IPS-18c (cell line): ENCODE data around the gene DUOXA2.
A peak's percentile ranks its signal among the peaks of the same experiment; 100 is the strongest.

Experiments used
- H3K4me3 ChIP-seq: 2 replicates; pipeline ENCODE4 v1.7.0; 2013; ENCODE audit warnings: low read depth, mild to moderate bottlenecking, low read length, moderate library complexity; ENCODE audit not compliant: insufficient read depth
- H3K9me3 ChIP-seq: one replicate; pipeline ENCODE4 v1.6.1; 2013; ENCODE audit warnings: mild to moderate bottlenecking, low read length, moderate library complexity; ENCODE audit not compliant: control insufficient read depth, insufficient read depth

The DUOXA2 gene

DNA sequence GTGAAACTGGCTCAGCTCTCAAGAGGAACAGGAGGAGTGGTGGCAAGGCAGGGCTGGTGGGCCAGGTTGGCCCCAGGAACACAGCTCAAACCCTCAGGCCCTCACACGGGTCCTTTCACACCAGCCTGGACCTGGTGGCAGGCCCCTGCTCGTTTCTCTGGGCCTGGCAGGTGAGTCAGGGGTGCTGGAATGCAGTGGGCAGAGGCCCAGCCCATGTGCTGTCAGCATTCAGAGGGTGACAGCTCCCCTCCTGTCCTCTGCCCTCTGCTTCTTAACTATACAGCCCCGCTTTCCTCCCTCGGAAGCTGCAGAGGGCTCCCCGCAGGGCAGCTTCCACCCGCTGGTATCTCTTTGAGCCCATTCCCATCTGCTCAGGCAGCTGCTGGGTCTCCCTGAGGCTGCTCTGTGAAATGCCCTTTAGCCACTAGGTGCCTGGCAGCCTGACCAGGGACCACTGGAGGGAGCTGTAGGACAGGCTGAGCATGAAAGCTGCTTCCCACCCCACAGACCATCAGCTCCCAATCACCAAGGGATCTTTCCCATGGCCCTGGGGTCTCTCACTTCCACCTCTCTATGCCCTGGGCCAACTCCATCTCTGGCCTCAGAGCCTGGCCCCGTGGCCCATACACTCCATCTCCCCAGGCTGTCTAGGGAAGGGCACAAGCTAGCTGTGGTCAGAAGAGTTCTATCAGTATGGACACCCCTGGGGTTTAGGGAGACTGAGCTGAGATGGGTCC lies 48.8 kb downstream of the DUOXA2 start:
- Histone ChIP-seq H3K9me3 (no peaks in the 10 kb centered on the region), H3K4me3 (no peak overlapping the region)

- H3K9me3 ChIP-seq, result no peaks in the 10 kb centered on the region
- H3K4me3 ChIP-seq, result no peak overlapping the region
Measured at GRCh38 chr15:45163508-45163856, 49.4 kb downstream of the DUOXA2 start.

- H3K4me3 ChIP-seq, result no peak overlapping the region
- H3K9me3 ChIP-seq, result no peaks in the 10 kb centered on the region
Measured at GRCh38 chr15:45164914-45165313, 50.8 kb downstream of the DUOXA2 start.

GRCh38 chr15:45165536-45165935 lies 51.4 kb downstream of the DUOXA2 start:
- H3K9me3 ChIP-seq, result no peaks in the 10 kb centered on the region
- H3K4me3 ChIP-seq, result no peak overlapping the region

DNA sequence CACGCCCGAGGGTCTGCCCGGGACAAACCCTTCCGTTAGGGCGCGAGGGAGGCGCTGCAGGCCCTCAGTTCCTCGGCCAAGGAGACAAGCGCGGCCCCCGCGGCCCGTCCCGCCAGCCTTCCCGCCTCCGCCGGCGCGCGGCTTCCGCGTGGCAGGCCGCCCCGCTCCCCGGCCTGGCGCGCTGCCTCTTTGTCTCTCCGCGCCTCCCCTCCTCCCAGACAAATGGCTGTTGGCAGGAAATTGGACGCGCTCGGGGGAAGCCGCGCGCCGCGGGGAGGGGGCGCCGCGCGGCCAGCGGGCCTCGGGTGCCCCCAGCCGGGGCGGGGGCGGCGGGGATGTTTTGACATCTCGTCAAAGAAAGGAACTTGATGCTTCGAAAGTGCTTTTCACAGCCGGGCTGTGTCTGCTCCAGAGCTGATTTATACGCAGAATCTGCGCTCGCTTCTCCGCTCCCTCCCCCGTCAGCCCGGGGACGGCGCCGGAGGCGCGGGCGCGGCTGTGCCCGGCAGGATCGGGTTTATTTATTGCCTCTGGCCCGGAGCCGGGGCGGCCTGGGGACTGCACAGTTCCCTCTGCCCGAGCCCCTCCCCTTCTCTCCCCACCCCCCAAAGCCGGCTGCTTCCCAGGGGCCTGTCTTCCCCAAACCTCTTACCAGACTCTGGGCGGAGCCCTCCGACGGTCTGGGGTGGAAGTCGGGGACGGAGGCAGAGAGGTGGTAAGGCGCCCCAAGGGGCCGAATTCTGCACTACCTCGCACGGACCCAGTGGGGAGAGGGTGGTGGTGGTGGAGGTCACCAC lies 52.9 kb downstream of the DUOXA2 start:
- Histone ChIP-seq H3K9me3 (no peaks in the 10 kb centered on the region), H3K4me3 (peak overlapping the region; percentile 68)

GRCh38 chr15:45167631-45168205 lies 53.6 kb downstream of the DUOXA2 start:
- peak overlapping the region; percentile 68; the same call in 1 of the 2 replicates for H3K4me3 ChIP-seq
- H3K9me3 ChIP-seq, result no peaks in the 10 kb centered on the region
